ENCODE results near the gene KCNIP4. TPM values are rescaled to one million over a fixed set of nuclear protein-coding genes. Genes with fewer than 3 reads are reported as not detected.

The KCNIP4 gene
- polyA plus RNA-seq, 1 donor (not counting 4 experiments of a cell fraction or from before 2014, with no cell fraction given) = 0.07 TPM

- FAIRE-seq (no peak), DNase-seq (ENCODE audit: low read depth, low spot score) (no peak)
- dilution Hi-C loops (cut with MboI; ENCODE audit: extremely low pct_ligation_motif_present, low sequenced_read_pairs) = no loop called here
- H3K4me2 ChIP-seq (ENCODE audit: control insufficient read depth, extremely low read depth, insufficient read depth, low read depth, low read length) = no peak overlapping the region
- H2AFZ ChIP-seq (ENCODE audit: control insufficient read depth, low read length) = no peak overlapping the region
- H4K20me1 ChIP-seq (ENCODE audit: control insufficient read depth, extremely low read depth, insufficient read depth, low read length) = no peaks in the 10 kb centered on the region
- TF ChIP-seq CTCF (optimal IDR thresholded peaks at IDR 0.05 in 1 of 3, IDR thresholded peaks at IDR 0.05 in 1 of 3, conservative IDR thresholded peaks at IDR 0.05 in 1 of 3; ENCODE audit: extremely low read depth in 1 of 3, insufficient read depth in 2 of 3, low read length in 3 of 3) = no peak
- TF ChIP-seq EZH2 (IDR thresholded peaks at IDR 0.05; ENCODE audit: low read length) = no peak
- H3K4me3 ChIP-seq (ENCODE audit: control insufficient read depth in 2 of 3, extremely low read depth in 1 of 3, insufficient read depth in 2 of 3, low read depth in 1 of 3, low read length in 3 of 3) = no peak overlapping the region
- H3K9me3 ChIP-seq (ENCODE audit: control insufficient read depth, low read depth, low read length) = no peaks in the 10 kb centered on the region
- no peaks in the 10 kb centered on the region for H3K79me2 ChIP-seq (ENCODE audit: control insufficient read depth, insufficient read depth, low read length)
- H3K36me3 ChIP-seq (ENCODE audit: control insufficient read depth in 2 of 2, extremely low read depth in 1 of 2, insufficient read depth in 2 of 2, low read length in 2 of 2) = no peaks in the 10 kb centered on the region
- no peaks in the 10 kb centered on the region for H3K9me1 ChIP-seq (ENCODE audit: control insufficient read depth, extremely low read depth, insufficient read depth, low read length)
- H3K4me1 ChIP-seq (ENCODE audit: control insufficient read depth, extremely low read depth, insufficient read depth, low read length) = no peaks in the 10 kb centered on the region
- H3K27me3 ChIP-seq (ENCODE audit: control insufficient read depth, extremely low read depth, insufficient read depth, low read length) = no peaks in the 10 kb centered on the region
- H3K27ac ChIP-seq (ENCODE audit: control insufficient read depth, insufficient read depth, low read length) = no peak overlapping the region
- no peak overlapping the region for H3K9ac ChIP-seq (ENCODE audit: control insufficient read depth, extremely low read depth, insufficient read depth, low read length)
Measured at GRCh38 chr4:20992002-20992401, 956.6 kb downstream of the KCNIP4 start.

- Histone ChIP-seq H2AFZ (ENCODE audit: control insufficient read depth, low read length) (no peak overlapping the region), H3K4me3 (ENCODE audit: control insufficient read depth in 2 of 3, extremely low read depth in 1 of 3, insufficient read depth in 2 of 3, low read depth in 1 of 3, low read length in 3 of 3) (no peak overlapping the region), H3K79me2 (ENCODE audit: control insufficient read depth, insufficient read depth, low read length) (no peaks in the 10 kb centered on the region), H3K9me3 (ENCODE audit: control insufficient read depth, low read depth, low read length) (no peaks in the 10 kb centered on the region), H3K9me1 (ENCODE audit: control insufficient read depth, extremely low read depth, insufficient read depth, low read length) (no peaks in the 10 kb centered on the region), H3K4me1 (ENCODE audit: control insufficient read depth, extremely low read depth, insufficient read depth, low read length) (no peaks in the 10 kb centered on the region), H3K36me3 (ENCODE audit: control insufficient read depth in 2 of 2, extremely low read depth in 1 of 2, insufficient read depth in 2 of 2, low read length in 2 of 2) (no peaks in the 10 kb centered on the region), H3K27me3 (ENCODE audit: control insufficient read depth, extremely low read depth, insufficient read depth, low read length) (peaks cover 15% of the 10 kb centered on the region), H3K4me2 (ENCODE audit: control insufficient read depth, extremely low read depth, insufficient read depth, low read depth, low read length) (no peak overlapping the region), H3K9ac (ENCODE audit: control insufficient read depth, extremely low read depth, insufficient read depth, low read length) (no peak overlapping the region), H3K27ac (ENCODE audit: control insufficient read depth, insufficient read depth, low read length) (no peak overlapping the region), H4K20me1 (ENCODE audit: control insufficient read depth, extremely low read depth, insufficient read depth, low read length) (no peaks in the 10 kb centered on the region)
- no peak for FAIRE-seq
- TF ChIP-seq EZH2 (IDR thresholded peaks at IDR 0.05; ENCODE audit: low read length) (no peak), CTCF (optimal IDR thresholded peaks at IDR 0.05 in 1 of 3, IDR thresholded peaks at IDR 0.05 in 1 of 3, conservative IDR thresholded peaks at IDR 0.05 in 1 of 3; ENCODE audit: extremely low read depth in 1 of 3, insufficient read depth in 2 of 3, low read length in 3 of 3) (no peak)
- no peak for DNase-seq (ENCODE audit: low read depth, low spot score)
- dilution Hi-C loops (cut with MboI; ENCODE audit: extremely low pct_ligation_motif_present, low sequenced_read_pairs) = no loop called here
Measured at GRCh38 chr4:20987191-20987590, 961.4 kb downstream of the KCNIP4 start.

All from keratinocyte (primary cell).